Trophoblast cell (in vitro differentiated cells and primary cell): ENCODE results near the gene SLC35F3.

ENCODE experiments used
- DNase-seq, 2 donors: peaks; one replicate each; pipeline ENCODE4 v3.0.0-alpha.2; 2016
- H2AFZ ChIP-seq: 2 replicates; pipeline ENCODE4 v1.6.1; 2013; ENCODE audit warnings: low read length, moderate library complexity, mild to moderate bottlenecking; ENCODE audit not compliant: insufficient read depth, poor library complexity
- H2AK5ac ChIP-seq: 2 replicates; pipeline ENCODE4 v1.6.1; 2013; ENCODE audit warnings: mild to moderate bottlenecking, low read length
- H2BK120ac ChIP-seq: 2 replicates; pipeline ENCODE4 v1.6.1; 2013; ENCODE audit warnings: low read length, mild to moderate bottlenecking, moderate library complexity; ENCODE audit not compliant: insufficient read depth, poor library complexity
- H2BK12ac ChIP-seq: 2 replicates; pipeline ENCODE4 v1.6.1; 2013; ENCODE audit warnings: mild to moderate bottlenecking, low read length, moderate library complexity
- H2BK5ac ChIP-seq: 2 replicates; pipeline ENCODE4 v1.6.1; 2013; ENCODE audit warnings: low read length, low read depth, moderate library complexity, mild to moderate bottlenecking; ENCODE audit not compliant: poor library complexity
- H3K14ac ChIP-seq: 2 replicates; pipeline ENCODE4 v1.6.1; 2013; ENCODE audit warnings: mild to moderate bottlenecking, low read length
- H3K18ac ChIP-seq: 2 replicates; pipeline ENCODE4 v1.6.1; 2013; ENCODE audit warnings: mild to moderate bottlenecking, low read length
- H3K23ac ChIP-seq: 2 replicates; pipeline ENCODE4 v1.6.1; 2013; ENCODE audit warnings: low read length
- H3K27ac ChIP-seq: 2 replicates; pipeline ENCODE4 v1.5.1; 2013; ENCODE audit warnings: low read depth, mild to moderate bottlenecking, inconsistent platforms, low read length, moderate library complexity
- H3K27me3 ChIP-seq: 2 replicates; pipeline ENCODE4 v1.6.1; 2013; ENCODE audit warnings: inconsistent platforms, mild to moderate bottlenecking, low read length, moderate library complexity; ENCODE audit not compliant: insufficient read depth
- H3K36me3 ChIP-seq, 2 experiments: 1 replicate in 1 of 2; 2 replicates in 1 of 2; pipeline ENCODE4 v1.6.1; 2013; ENCODE audit warnings: low read length in 2 of 2, mild to moderate bottlenecking in 2 of 2, moderate library complexity in 1 of 2; ENCODE audit not compliant: insufficient read depth in 2 of 2, control insufficient read depth in 1 of 2
- H3K4ac ChIP-seq: 2 replicates; pipeline ENCODE4 v1.6.1; 2013; ENCODE audit warnings: low read depth, mild to moderate bottlenecking, low read length, moderate library complexity
- H3K4me1 ChIP-seq, 2 experiments: 1 replicate in 1 of 2; 2 replicates in 1 of 2; pipeline ENCODE4 v1.6.1; 2013; ENCODE audit warnings: low read length in 2 of 2, mild to moderate bottlenecking in 2 of 2, moderate library complexity in 1 of 2; ENCODE audit not compliant: insufficient read depth in 2 of 2, control insufficient read depth in 1 of 2
- H3K4me2 ChIP-seq: 2 replicates; pipeline ENCODE4 v1.6.1; 2013; ENCODE audit warnings: inconsistent platforms, mild to moderate bottlenecking, low read length, moderate library complexity
- H3K4me3 ChIP-seq: 2 replicates; pipeline ENCODE4 v1.5.1; 2013; ENCODE audit warnings: mild to moderate bottlenecking, low read depth, low read length, inconsistent platforms
- H3K79me1 ChIP-seq: one replicate; pipeline ENCODE4 v1.6.1; 2013; ENCODE audit warnings: low read length
- H3K79me2 ChIP-seq: 2 replicates; pipeline ENCODE4 v1.6.1; 2013; ENCODE audit warnings: low read length, mild to moderate bottlenecking; ENCODE audit not compliant: control insufficient read depth, insufficient read depth, poor library complexity
- H3K9ac ChIP-seq: 2 replicates; pipeline ENCODE4 v1.6.1; 2013; ENCODE audit warnings: mild to moderate bottlenecking, low read length
- H3K9me3 ChIP-seq: 2 replicates; pipeline ENCODE4 v1.6.1; 2013; ENCODE audit warnings: low read depth, mild to moderate bottlenecking, control low read depth, inconsistent platforms, low read length; ENCODE audit not compliant: insufficient read depth
- H4K12ac ChIP-seq: 2 replicates; pipeline ENCODE4 v1.6.1; 2013; ENCODE audit warnings: low read depth, mild to moderate bottlenecking, low read length, moderate library complexity
- H4K8ac ChIP-seq: 2 replicates; pipeline ENCODE4 v1.6.1; 2013; ENCODE audit warnings: low read depth, mild to moderate bottlenecking, low read length, moderate library complexity
- H4K91ac ChIP-seq: one replicate; pipeline ENCODE4 v1.6.1; 2013; ENCODE audit warnings: low read depth, mild to moderate bottlenecking, low read length, moderate library complexity
- WGBS: extraction: QIAGEN DNeasy Blood & Tissue Kit; methylation state at CpG from one replicate; pipeline ENCODE4 v1.1.7; 2013; ENCODE audit warnings: missing lambda C conversion rate; ENCODE audit not compliant: insufficient read length, insufficient coverage; ENCODE audit errors: extremely low coverage; 5-methylcytosine and 5-hydroxymethylcytosine counted together

The SLC35F3 gene

GRCh38 chr1:234231061-234231892 lies 326.8 kb downstream of the SLC35F3 start:
- H2AK5ac ChIP-seq: no peak overlapping the region
- peaks cover 0 to 8% of the 10 kb centered on the region in 2 experiments for H3K4me1 ChIP-seq
- no peak overlapping the region for H3K18ac ChIP-seq
- DNase-seq: peak; percentile 43 to 56
- H2BK12ac ChIP-seq: no peak overlapping the region
- no peaks in the 10 kb centered on the region for H3K9me3 ChIP-seq
- H3K4me2 ChIP-seq: no peak overlapping the region
- no peak overlapping the region for H3K14ac ChIP-seq
- no peaks in the 10 kb centered on the region for H3K79me1 ChIP-seq
- H3K23ac ChIP-seq: no peak overlapping the region
- no peaks in the 10 kb centered on the region for H3K79me2 ChIP-seq
- no peak overlapping the region for H2BK5ac ChIP-seq
- no peak overlapping the region for H3K4me3 ChIP-seq
- no peak overlapping the region for H4K12ac ChIP-seq
- H2BK120ac ChIP-seq: no peak overlapping the region
- H4K8ac ChIP-seq: no peak overlapping the region
- no peak overlapping the region for H2AFZ ChIP-seq
- H3K36me3 ChIP-seq: no peaks in the 10 kb centered on the region
- H3K4ac ChIP-seq: no peak overlapping the region
- H3K27ac ChIP-seq: no peak overlapping the region
- H4K91ac ChIP-seq: no peak overlapping the region
- peaks cover 2% of the 10 kb centered on the region for H3K27me3 ChIP-seq
- H3K9ac ChIP-seq: no peak overlapping the region
- WGBS: no CpG with 5 or more reads among the region's 55 CpGs

DNA sequence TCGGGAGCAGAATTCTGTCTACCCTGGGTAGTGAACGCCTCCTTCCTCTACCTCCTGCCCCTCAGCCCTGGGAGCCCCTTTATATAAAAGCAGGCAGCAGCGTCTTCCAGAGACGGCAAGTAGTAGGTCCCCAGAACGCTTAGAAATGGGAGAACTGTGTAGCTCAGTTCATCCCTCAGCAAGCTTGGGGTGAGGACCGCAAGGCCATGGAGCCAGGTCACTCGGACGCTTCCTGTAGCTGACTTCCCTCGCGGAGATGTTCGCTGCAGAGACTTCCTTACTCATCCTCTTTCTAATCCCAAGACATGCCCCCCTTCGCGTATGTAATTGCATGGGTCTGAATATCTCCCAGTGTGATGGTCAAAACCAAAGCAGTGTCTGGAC lies 327.4 kb downstream of the SLC35F3 start:
- Histone ChIP-seq H4K8ac (no peak overlapping the region), H3K79me2 (no peaks in the 10 kb centered on the region), H4K12ac (no peak overlapping the region), H2BK12ac (no peak overlapping the region), H3K14ac (no peak overlapping the region), H3K4me1 (peaks cover 0 to 8% of the 10 kb centered on the region in 2 experiments), H2AK5ac (no peak overlapping the region), H3K27me3 (peaks cover 2% of the 10 kb centered on the region), H4K91ac (no peak overlapping the region), H3K4me3 (no peak overlapping the region), H3K79me1 (no peaks in the 10 kb centered on the region), H3K27ac (no peak overlapping the region), H3K4me2 (no peak overlapping the region), H3K9me3 (no peaks in the 10 kb centered on the region), H2AFZ (no peak overlapping the region), H3K36me3 (no peaks in the 10 kb centered on the region), H3K23ac (no peak overlapping the region), H3K18ac (no peak overlapping the region), H3K4ac (no peak overlapping the region), H2BK120ac (no peak overlapping the region), H2BK5ac (no peak overlapping the region), H3K9ac (no peak overlapping the region)
- WGBS: no CpG with 5 or more reads among the region's 13 CpGs
- DNase-seq: no peak

- no peak overlapping the region for H4K8ac ChIP-seq
- H2AK5ac ChIP-seq: no peak overlapping the region
- no peak overlapping the region for H2BK5ac ChIP-seq
- H2BK120ac ChIP-seq: no peak overlapping the region
- no peak overlapping the region for H4K91ac ChIP-seq
- no peaks in the 10 kb centered on the region for H3K36me3 ChIP-seq
- H3K4me3 ChIP-seq: no peak overlapping the region
- H3K23ac ChIP-seq: no peak overlapping the region
- H3K27ac ChIP-seq: no peak overlapping the region
- H3K4me1 ChIP-seq: peaks cover 0 to 8% of the 10 kb centered on the region in 2 experiments
- no peak overlapping the region for H2BK12ac ChIP-seq
- H3K79me1 ChIP-seq: no peaks in the 10 kb centered on the region
- no peak overlapping the region for H3K14ac ChIP-seq
- no peak overlapping the region for H3K9ac ChIP-seq
- no peak for DNase-seq
- no peak overlapping the region for H3K4ac ChIP-seq
- no peaks in the 10 kb centered on the region for H3K27me3 ChIP-seq
- no peaks in the 10 kb centered on the region for H3K9me3 ChIP-seq
- no peaks in the 10 kb centered on the region for H3K79me2 ChIP-seq
- WGBS: no CpG with 5 or more reads among the region's 6 CpGs
- no peak overlapping the region for H3K4me2 ChIP-seq
- H3K18ac ChIP-seq: no peak overlapping the region
- no peak overlapping the region for H2AFZ ChIP-seq
- H4K12ac ChIP-seq: no peak overlapping the region
Measured at GRCh38 chr1:234234199-234234598, 329.7 kb downstream of the SLC35F3 start.

GRCh38 chr1:234235434-234235881 lies 331.0 kb downstream of the SLC35F3 start:
- H3K23ac ChIP-seq: no peak overlapping the region
- no peaks in the 10 kb centered on the region for H3K79me1 ChIP-seq
- H3K4me1 ChIP-seq: peaks cover 0 to 6% of the 10 kb centered on the region in 2 experiments
- no peak overlapping the region for H3K18ac ChIP-seq
- H4K12ac ChIP-seq: no peak overlapping the region
- H2AFZ ChIP-seq: no peak overlapping the region
- H3K27me3 ChIP-seq: no peaks in the 10 kb centered on the region
- H3K4me3 ChIP-seq: no peak overlapping the region
- H3K79me2 ChIP-seq: no peaks in the 10 kb centered on the region
- H2BK12ac ChIP-seq: no peak overlapping the region
- H4K91ac ChIP-seq: no peak overlapping the region
- no peak overlapping the region for H3K4ac ChIP-seq
- H3K9ac ChIP-seq: no peak overlapping the region
- DNase-seq: no peak
- H2BK120ac ChIP-seq: no peak overlapping the region
- no peaks in the 10 kb centered on the region for H3K9me3 ChIP-seq
- no peaks in the 10 kb centered on the region for H3K36me3 ChIP-seq
- WGBS: no CpG with 5 or more reads among the region's 4 CpGs
- no peak overlapping the region for H2AK5ac ChIP-seq
- no peak overlapping the region for H3K4me2 ChIP-seq
- H4K8ac ChIP-seq: no peak overlapping the region
- no peak overlapping the region for H2BK5ac ChIP-seq
- no peak overlapping the region for H3K14ac ChIP-seq
- H3K27ac ChIP-seq: no peak overlapping the region
